K562 (cell line): ENCODE data around the gene AFF3. TPM values are rescaled to one million over a fixed set of nuclear protein-coding genes. Genes with fewer than 3 reads are reported as not detected.

Source experiments
- ATAC-seq: fragments of 200-7000 bp; cut with Tn5 transposase; 3 replicates; pipeline ENCODE4 v1.9.1; 2020; ENCODE audit warnings: moderate library complexity
- BruUV-seq: library from RNA; stranded (reverse); fragments of 400-500 nt; replicated peaks from 2 replicates; lab custom pipeline; 2021; lab: Mats Ljungman, UMichigan
- CTCF ChIA-PET: fragments of 300-600 bp; formaldehyde crosslinking; extraction: SDS; loops from one replicate; lab custom pipeline; 2021; ENCODE audit warnings: low intra/inter-chr PET ratio; lab: Yijun Ruan, JAX
- POLR2A ChIA-PET: fragments of 300-600, 350-650 bp; sonication (Branson Sonifier 250); formaldehyde crosslinking; extraction: SDS; loops from one replicate; lab custom pipeline; 2021; ENCODE audit warnings: antibody characterized with exemption, inconsistent platforms; lab: Yijun Ruan, JAX
- DNase-seq, 4 experiments: peaks; one replicate each; pipeline versions ENCODE4 v3.0.0 to v3.0.0-alpha.2; 2011 to 2018; ENCODE audit warnings: low spot score in 3 of 4, mixed read lengths in 3 of 4; ENCODE audit errors: extremely low read depth in 1 of 4
- FAIRE-seq: peaks from 2 replicates; lab custom pipeline; 2011; peaks lifted over from hg19 to GRCh38; lab: Jason Lieb, UNC
- H2AFZ ChIP-seq: 2 replicates; pipeline ENCODE4 v1.6.0; 2011; ENCODE audit warnings: low read depth, low read length, control low read depth, inconsistent platforms
- H3K27ac ChIP-seq: fragments of 200-600 bp; 3 replicates; pipeline ENCODE4 v1.8.0; 2011; ENCODE audit warnings: low read depth, mild to moderate bottlenecking, control low read depth, inconsistent platforms, low read length, moderate library complexity, mixed read lengths; ENCODE audit errors: extremely low read depth
- H3K27me3 ChIP-seq, 2 experiments: fragments of 300-600 bp in 1 of 2; 2 replicates in 1 of 2; 3 replicates in 1 of 2; pipeline versions ENCODE4 v1.6.0 to v1.8.0; 2011; ENCODE audit warnings: inconsistent platforms in 2 of 2, low read length in 2 of 2, mild to moderate bottlenecking in 1 of 2, mixed read lengths in 1 of 2, moderate library complexity in 1 of 2; ENCODE audit not compliant: control insufficient read depth in 2 of 2, insufficient read depth in 2 of 2
- H3K36me3 ChIP-seq: fragments of 300-600 bp; 3 replicates; pipeline ENCODE4 v1.8.0; 2011; ENCODE audit warnings: mild to moderate bottlenecking, low read length, inconsistent platforms; ENCODE audit not compliant: control insufficient read depth, insufficient read depth
- H3K4me1 ChIP-seq, 2 experiments: fragments of 200-600 bp in 1 of 2; replicated peaks in 1 of 2; 2 replicates in 1 of 2; 3 replicates in 1 of 2; pipeline versions ENCODE4 v1.5.1 to v1.8.0; 2011; ENCODE audit warnings: inconsistent platforms in 2 of 2, low read length in 2 of 2, mild to moderate bottlenecking in 1 of 2, mixed read lengths in 1 of 2, moderate library complexity in 1 of 2; ENCODE audit not compliant: control insufficient read depth in 2 of 2, insufficient read depth in 2 of 2
- H3K4me2 ChIP-seq: 2 replicates; pipeline ENCODE4 v1.6.1; 2011; ENCODE audit warnings: low read length, control low read depth, inconsistent platforms, mixed read lengths; ENCODE audit not compliant: insufficient read depth
- H3K4me3 ChIP-seq: fragments of 200-600 bp; sonication (generic), shearing (Covaris generic); 2 replicates; pipeline ENCODE4 v1.5.1; 2016; ENCODE audit warnings: control low read depth, inconsistent platforms
- H3K79me2 ChIP-seq: fragments of 200-600 bp; 3 replicates; pipeline ENCODE4 v1.8.0; 2011; ENCODE audit warnings: low read length, inconsistent platforms; ENCODE audit not compliant: control insufficient read depth, insufficient read depth
- H3K9ac ChIP-seq, 2 experiments: 2 replicates each; pipeline versions ENCODE4 v1.6.0 to v1.6.1; 2011; ENCODE audit warnings: low read depth in 2 of 2, low read length in 2 of 2, control low read depth in 1 of 2, inconsistent platforms in 1 of 2, mild to moderate bottlenecking in 1 of 2, mixed read lengths in 1 of 2; ENCODE audit not compliant: insufficient read depth in 1 of 2
- H3K9me1 ChIP-seq: one replicate; pipeline ENCODE4 v1.6.0; 2011; ENCODE audit warnings: inconsistent platforms, mild to moderate bottlenecking, low read length, moderate library complexity; ENCODE audit not compliant: control insufficient read depth, insufficient read depth
- H3K9me3 ChIP-seq: replicated peaks from 2 replicates; pipeline ENCODE4 v1.5.1; 2011; ENCODE audit warnings: low read depth, low read length, inconsistent platforms; ENCODE audit not compliant: control insufficient read depth, insufficient read depth
- H4K20me1 ChIP-seq: replicated peaks from 2 replicates; pipeline ENCODE4 v1.6.1; 2011; ENCODE audit warnings: low read length, inconsistent platforms, mixed read lengths; ENCODE audit not compliant: control insufficient read depth, insufficient read depth
- ATF3 ChIP-seq, 2 experiments: fragments of 450-650 bp in 1 of 2; sonication (generic) in 1 of 2; formaldehyde crosslinking in 1 of 2; IDR thresholded peaks in 1 of 2; conservative IDR thresholded peaks in 1 of 2; 2 replicates each; pipeline versions ENCODE4 v1.6.1 to v1.8.1; 2016 to 2023; ENCODE audit warnings: mild to moderate bottlenecking in 2 of 2, moderate library complexity in 2 of 2, inconsistent platforms in 1 of 2, missing genetic modification reagents in 1 of 2
- BRD4 ChIP-seq: fragments of 200-600 bp; sonication (generic); IDR thresholded peaks from 2 replicates; pipeline ENCODE4 v1.6.1; 2017; ENCODE audit warnings: inconsistent platforms
- CBX1 ChIP-seq: sonication (generic); IDR thresholded peaks from 2 replicates; pipeline ENCODE4 v1.6.1; 2016; ENCODE audit warnings: antibody characterized with exemption, low read depth, mild to moderate bottlenecking
- CGGBP1 ChIP-seq: fragments of 250-450 bp; sonication (Bioruptor Pico); IDR thresholded peaks from 2 replicates; pipeline ENCODE4 v1.9.0; 2021; ENCODE audit warnings: mild to moderate bottlenecking
- EGR1 ChIP-seq: fragments of 450-650 bp; conservative IDR thresholded peaks from 2 replicates; pipeline ENCODE4 v1.6.1; 2017; ENCODE audit warnings: mild to moderate bottlenecking
- KDM4B ChIP-seq, 2 experiments: fragments of 450-650 bp in 1 of 2; sonication (generic) in 1 of 2; IDR thresholded peaks; 2 replicates each; pipeline ENCODE4 v1.6.1; 2016 to 2017; ENCODE audit warnings: borderline replicate concordance in 2 of 2, antibody characterized with exemption in 1 of 2, low read depth in 1 of 2, mild to moderate bottlenecking in 1 of 2
- LCOR ChIP-seq: sonication (generic); formaldehyde crosslinking; IDR thresholded peaks from 2 replicates; pipeline ENCODE4 v1.8.0; 2022; ENCODE audit warnings: mild to moderate bottlenecking, missing genetic modification reagents
- MCM7 ChIP-seq, 2 experiments: fragments of 450-650 bp; IDR thresholded peaks; 2 replicates each; pipeline ENCODE4 v1.6.1; 2016 to 2018
- MEF2A ChIP-seq: IDR thresholded peaks from 2 replicates; pipeline ENCODE4 v1.6.1; 2011; ENCODE audit warnings: low read depth, mild to moderate bottlenecking, low read length, moderate library complexity; ENCODE audit not compliant: control insufficient read depth
- NCOR1 ChIP-seq: fragments of 450-650 bp; IDR thresholded peaks from 2 replicates; pipeline ENCODE4 v1.6.1; 2016; ENCODE audit warnings: mild to moderate bottlenecking, moderate library complexity
- PURB ChIP-seq: sonication (generic); formaldehyde crosslinking; IDR thresholded peaks from 2 replicates; pipeline ENCODE4 v1.9.0; 2021; ENCODE audit warnings: low read depth, mild to moderate bottlenecking, missing genetic modification reagents
- SMARCC2 ChIP-seq: fragments of 450-650 bp; IDR thresholded peaks from 2 replicates; pipeline ENCODE4 v1.6.1; 2017; ENCODE audit warnings: antibody characterized with exemption, moderate library complexity, mild to moderate bottlenecking, low read depth
- SNRNP70 ChIP-seq: fragments of 200-400 bp; formaldehyde crosslinking; optimal IDR thresholded peaks from 2 replicates; pipeline ENCODE3; 2017; ENCODE audit warnings: low read depth, low read length
- STAT5A ChIP-seq: IDR thresholded peaks from 2 replicates; pipeline ENCODE4 v1.6.1; 2012; ENCODE audit warnings: low read length, inconsistent platforms, borderline replicate concordance
- ZBTB8A ChIP-seq: fragments of 450-650 bp; IDR thresholded peaks from 2 replicates; pipeline ENCODE4 v1.6.1; 2018; ENCODE audit warnings: mild to moderate bottlenecking, moderate library complexity; ENCODE audit not compliant: partially characterized antibody
- ZBTB9 ChIP-seq: fragments of 450-650 bp; formaldehyde crosslinking; IDR thresholded peaks from 2 replicates; pipeline ENCODE4 v1.4.0; 2020; ENCODE audit warnings: mild to moderate bottlenecking, moderate library complexity
- ZKSCAN8 ChIP-seq: fragments of 200-800 bp; sonication (Bioruptor generic); IDR thresholded peaks from 2 replicates; pipeline ENCODE4 v1.6.1; 2016; ENCODE audit warnings: missing genetic modification characterization, missing compliant biosample characterization
- ZSCAN32 ChIP-seq: fragments of 450-650 bp; formaldehyde crosslinking; IDR thresholded peaks from 2 replicates; pipeline ENCODE4 v1.4.0; 2020; ENCODE audit warnings: mild to moderate bottlenecking, moderate library complexity
- WGBS: fragments of 100-300 bp; shearing (Covaris generic); methylation state at CpG from one replicate; pipeline ENCODE4 v1.1.6; 2016; ENCODE audit warnings: low coverage, mixed read lengths; ENCODE audit not compliant: insufficient coverage; ENCODE audit errors: missing lambda C conversion rate; 5-methylcytosine and 5-hydroxymethylcytosine counted together
- in situ Hi-C: fragments of 300-500 bp; cut with MboI; formaldehyde crosslinking; loops from 4 replicates; pipeline ENCODE4 v1.15.0; 2018; ENCODE audit warnings: inconsistent platforms, mixed read lengths
- intact Hi-C: fragments of 100-400 bp; cut with micrococcal nuclease; formaldehyde crosslinking; loops from 2 replicates; pipeline ENCODE4 v1.14.2; 2022
- polyA plus RNA-seq, 8 experiments: library from polyadenylated mRNA; depleted of rRNA in 4 of 8; stranded (reverse) in 5 of 8; unstranded in 3 of 8; fragments of >200 nt; fragmentation: Nextera tagmentation in 2 of 8; fragmentation: Illumina TruSeq in 1 of 8; extraction: Ambion mirVana in 2 of 8; extraction: Trizol in 1 of 8; gene quantifications; 2 replicates each; pipeline versions ENCODE4 v1.2.1 to v1.2.3, GENCODE V29; 2011 to 2014; ENCODE audit warnings: inconsistent platforms in 1 of 8, missing spikeins in 1 of 8
- total RNA-seq, 7 experiments: library from RNA; depleted of rRNA in 6 of 7; stranded (reverse); fragments of >200 nt in 6 of 7; fragmentation: Illumina TruSeq in 2 of 7; extraction: Trizol in 2 of 7; gene quantifications; 2 replicates each; pipeline versions ENCODE4 v1.2.1 to v1.2.3, GENCODE V29; 2011 to 2021; ENCODE audit warnings: low replicate concordance in 1 of 7

Gene AFF3
- total and polyA plus RNA-seq, 9 of the 15 experiments (the other 6 are each of a cell fraction or from before 2014, with no cell fraction given): 0.02 to 0.11 TPM; not detected in 7

- TF ChIP-seq PURB (CRISPR knock-in tag): no peak
- no peak for TF ChIP-seq ATF3 (IDR thresholded peaks at IDR 0.05)
- no peak for TF ChIP-seq ATF3 (CRISPR knock-in tag; conservative IDR thresholded peaks at IDR 0.05)
- TF ChIP-seq NCOR1: no peak
- no peak for TF ChIP-seq SNRNP70
- no peak for TF ChIP-seq LCOR (CRISPR knock-in tag)
- TF ChIP-seq CBX1: no peak
- no peak for TF ChIP-seq MEF2A
- TF ChIP-seq CGGBP1 (CRISPR knock-in tag): no peak
Observed at GRCh38 chr2:99544608-99545007, 597.8 kb downstream of the AFF3 start (continued).

GRCh38 chr2:99543247-99543646, 599.1 kb downstream of the AFF3 start:
- Histone ChIP-seq H3K79me2 (no peaks in the 10 kb centered on the region), H3K4me2 (no peak overlapping the region), H3K36me3 (no peaks in the 10 kb centered on the region), H3K4me3 (no peak overlapping the region), H3K4me1 (no peaks in the 10 kb centered on the region), H4K20me1 (no peaks in the 10 kb centered on the region), H2AFZ (no peak overlapping the region), H3K27me3 (peaks cover 5 to 10% of the 10 kb centered on the region in 2 experiments; a peak in 4 of 5 replicates), H3K9ac (no peak overlapping the region), H3K9me1 (no peaks in the 10 kb centered on the region), H3K27ac (no peak overlapping the region), H3K9me3 (no peaks in the 10 kb centered on the region)
- in situ Hi-C loops: no loop called here
- 0% methylated on average over 1 of the region's 1 CpG for WGBS
- intact Hi-C loops: no loop called here
- ChIA-PET POLR2A (interaction anchor here (0.7 kb wide), 1 partner anchor 204 kb away, joined by 4 read pairs; no protein-coding TSS in a partner anchor), CTCF (no interaction called here)
- BruUV-seq: no TSS peak
- FAIRE-seq (no peak), ATAC-seq (no peak), DNase-seq (no peak)
- TF ChIP-seq BRD4 (no peak), SMARCC2 (no peak), ZSCAN32 (CRISPR knock-in tag) (no peak), EGR1 (no peak), KDM4B (IDR thresholded peaks at IDR 0.05; ENCODE audit: borderline replicate concordance in 2 of 2, low read depth in 1 of 2) (no peak), ZKSCAN8 (CRISPR knock-in tag) (no peak), MCM7 (IDR thresholded peaks at IDR 0.05) (no peak), ZBTB9 (no peak), ZBTB8A (no peak), STAT5A (no peak)
